Astrocyte (in vitro differentiated cells and primary cell): ENCODE measurements around the gene UBXN7.

Experiments used
- EZH2 ChIP-seq: IDR thresholded peaks from 2 replicates; pipeline ENCODE4 v1.6.1; 2012; ENCODE audit warnings: mild to moderate bottlenecking, low read length, inconsistent platforms; ENCODE audit not compliant: insufficient read depth
- TF ChIP-seq, protein P1 (sequence below): IDR thresholded peaks from 2 replicates; pipeline ENCODE4 v1.5.1; 2011; ENCODE audit warnings: low read depth, mild to moderate bottlenecking, inconsistent platforms, low read length, moderate library complexity; ENCODE audit not compliant: insufficient read depth

DNA sequence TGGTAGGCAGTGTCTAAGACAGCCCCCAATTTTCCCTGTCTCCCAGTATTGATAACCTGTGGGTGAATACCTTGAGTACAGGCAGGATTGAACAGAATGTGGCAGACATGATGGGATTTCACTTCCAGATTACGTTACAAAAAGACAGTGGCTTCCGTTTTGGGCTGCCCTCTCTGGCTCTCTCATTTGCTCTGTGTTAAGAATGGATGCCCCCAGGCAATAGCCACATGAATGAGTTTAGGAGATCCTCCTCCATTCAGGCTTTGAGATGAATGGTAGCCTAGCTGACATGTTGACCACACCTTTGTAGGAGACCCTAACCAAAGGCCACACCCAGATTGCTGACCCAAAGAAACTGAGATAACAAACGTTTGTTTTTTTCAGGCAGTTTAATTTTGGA, 34.3 kb downstream of the UBXN7 start:
- TF ChIP-seq, protein P1, sequence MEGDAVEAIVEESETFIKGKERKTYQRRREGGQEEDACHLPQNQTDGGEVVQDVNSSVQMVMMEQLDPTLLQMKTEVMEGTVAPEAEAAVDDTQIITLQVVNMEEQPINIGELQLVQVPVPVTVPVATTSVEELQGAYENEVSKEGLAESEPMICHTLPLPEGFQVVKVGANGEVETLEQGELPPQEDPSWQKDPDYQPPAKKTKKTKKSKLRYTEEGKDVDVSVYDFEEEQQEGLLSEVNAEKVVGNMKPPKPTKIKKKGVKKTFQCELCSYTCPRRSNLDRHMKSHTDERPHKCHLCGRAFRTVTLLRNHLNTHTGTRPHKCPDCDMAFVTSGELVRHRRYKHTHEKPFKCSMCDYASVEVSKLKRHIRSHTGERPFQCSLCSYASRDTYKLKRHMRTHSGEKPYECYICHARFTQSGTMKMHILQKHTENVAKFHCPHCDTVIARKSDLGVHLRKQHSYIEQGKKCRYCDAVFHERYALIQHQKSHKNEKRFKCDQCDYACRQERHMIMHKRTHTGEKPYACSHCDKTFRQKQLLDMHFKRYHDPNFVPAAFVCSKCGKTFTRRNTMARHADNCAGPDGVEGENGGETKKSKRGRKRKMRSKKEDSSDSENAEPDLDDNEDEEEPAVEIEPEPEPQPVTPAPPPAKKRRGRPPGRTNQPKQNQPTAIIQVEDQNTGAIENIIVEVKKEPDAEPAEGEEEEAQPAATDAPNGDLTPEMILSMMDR, result no peak
- TF ChIP-seq EZH2, result no peak
